Transverse colon (tissue), 4 donors: Measurements from ENCODE around the gene LSM7. TPM values are rescaled to one million over a fixed set of nuclear protein-coding genes. Genes with fewer than 3 reads are reported as not detected.

Source experiments
- DNase-seq: peaks from one replicate; pipeline ENCODE4 v3.0.0-alpha.2; 2019
- H3K27ac ChIP-seq, 4 donors: fragments of 200-600 bp; sonication (generic); 2 replicates each; pipeline ENCODE4 v1.5.1; 2016 to 2018; ENCODE audit warnings: inconsistent platforms in 4 of 4
- H3K27me3 ChIP-seq: fragments of 200-600 bp; sonication (generic); 2 replicates; pipeline ENCODE4 v1.5.1; 2017; ENCODE audit warnings: inconsistent platforms
- H3K36me3 ChIP-seq, 4 donors: fragments of 200-600 bp; sonication (generic); 2 replicates each; pipeline ENCODE4 v1.5.1; 2017 to 2019; ENCODE audit warnings: inconsistent platforms in 4 of 4
- H3K4me1 ChIP-seq, 4 donors: fragments of 200-600 bp; sonication (generic); 2 replicates each; pipeline ENCODE4 v1.5.1; 2017 to 2020; ENCODE audit warnings: inconsistent platforms in 4 of 4
- H3K4me3 ChIP-seq, 4 donors: fragments of 200-600 bp; sonication (generic); 1 replicate in 1 of 4; 2 replicates in 3 of 4; pipeline versions ENCODE4 v1.5.1 to v1.6.1; 2017 to 2019; ENCODE audit warnings: inconsistent platforms in 4 of 4
- H3K9me3 ChIP-seq, 2 donors: fragments of 200-600 bp; sonication (generic); 2 replicates each; pipeline ENCODE4 v1.5.1; 2017 to 2019; ENCODE audit warnings: inconsistent platforms in 2 of 2
- EP300 ChIP-seq: sonication (generic); formaldehyde crosslinking; IDR thresholded peaks from one replicate; pipeline ENCODE4 v1.6.1; 2017; ENCODE audit warnings: antibody characterized with exemption, low read depth
- POLR2A ChIP-seq: fragments of 450-650 bp; IDR thresholded peaks from one replicate; pipeline ENCODE4 v1.6.1; 2016; ENCODE audit warnings: antibody characterized with exemption, mild to moderate bottlenecking, moderate library complexity
- POLR2AphosphoS5 ChIP-seq, 3 donors: sonication (generic); formaldehyde crosslinking; IDR thresholded peaks; one replicate each; pipeline ENCODE4 v1.6.1; 2016; ENCODE audit warnings: antibody characterized with exemption in 3 of 3
- WGBS, 2 donors: methylation state at CpG; one replicate each; pipeline ENCODE4 v1.1.5; 2018; ENCODE audit warnings: low coverage in 1 of 2; 5-methylcytosine and 5-hydroxymethylcytosine counted together
- in situ Hi-C, 4 donors: fragments of 200-750 bp; cut with MboI; loops; one replicate each; pipeline versions ENCODE4 v1.15.0 to v1.15.1; 2017; ENCODE audit warnings: low sequenced_read_pairs in 3 of 4, low pct_ligation_motif_present in 1 of 4, low pct_unique_long_range_greater_than_20kb in 1 of 4
- intact Hi-C: fragments of 100-400 bp; cut with DNase I; formaldehyde crosslinking; loops from one replicate; pipeline ENCODE4 v1.15.1; 2023; ENCODE audit warnings: low total_unique reads
- total RNA-seq, 4 donors: library from RNA; depleted of rRNA; stranded (reverse); fragments of >200 nt; gene quantifications; one replicate each; pipeline ENCODE4 v1.1.0, GENCODE V29; 2016
- TF ChIP-seq, protein P1 (sequence below), 5 experiments: fragments of 200-600 bp in 3 of 5; fragments of 450-650 bp in 2 of 5; sonication (generic) in 3 of 5; IDR thresholded peaks; 1 replicate in 2 of 5; 2 replicates in 3 of 5; pipeline ENCODE4 v1.5.1; 2016 to 2017; ENCODE audit warnings: antibody characterized with exemption in 5 of 5, inconsistent platforms in 3 of 5, mild to moderate bottlenecking in 2 of 5, moderate library complexity in 1 of 5

LSM7 gene
- total RNA-seq, 4 donors from 2014 or later = 62.9 to 151 (median 132) TPM

GRCh38 chr19:2302319-2303210 lies 25.8 kb downstream of the LSM7 start:
- 23 to 61% methylated on average over 4 to 46 of the region's 62 CpGs for WGBS, 2 donors
- in situ Hi-C loops (loop anchor here in 1 of 4 donors (25.0 kb wide), 1 partner anchor 310 kb away; no protein-coding TSS in a partner anchor), intact Hi-C loops (no loop called here)
- peaks cover 3 to 12% (median 9%) of the 10 kb centered on the region in 4 donors for H3K4me1 ChIP-seq
- peaks cover 59% of the 10 kb centered on the region for H3K27me3 ChIP-seq
- H3K36me3 ChIP-seq = no peaks in the 10 kb centered on the region
- TF ChIP-seq, protein P1, sequence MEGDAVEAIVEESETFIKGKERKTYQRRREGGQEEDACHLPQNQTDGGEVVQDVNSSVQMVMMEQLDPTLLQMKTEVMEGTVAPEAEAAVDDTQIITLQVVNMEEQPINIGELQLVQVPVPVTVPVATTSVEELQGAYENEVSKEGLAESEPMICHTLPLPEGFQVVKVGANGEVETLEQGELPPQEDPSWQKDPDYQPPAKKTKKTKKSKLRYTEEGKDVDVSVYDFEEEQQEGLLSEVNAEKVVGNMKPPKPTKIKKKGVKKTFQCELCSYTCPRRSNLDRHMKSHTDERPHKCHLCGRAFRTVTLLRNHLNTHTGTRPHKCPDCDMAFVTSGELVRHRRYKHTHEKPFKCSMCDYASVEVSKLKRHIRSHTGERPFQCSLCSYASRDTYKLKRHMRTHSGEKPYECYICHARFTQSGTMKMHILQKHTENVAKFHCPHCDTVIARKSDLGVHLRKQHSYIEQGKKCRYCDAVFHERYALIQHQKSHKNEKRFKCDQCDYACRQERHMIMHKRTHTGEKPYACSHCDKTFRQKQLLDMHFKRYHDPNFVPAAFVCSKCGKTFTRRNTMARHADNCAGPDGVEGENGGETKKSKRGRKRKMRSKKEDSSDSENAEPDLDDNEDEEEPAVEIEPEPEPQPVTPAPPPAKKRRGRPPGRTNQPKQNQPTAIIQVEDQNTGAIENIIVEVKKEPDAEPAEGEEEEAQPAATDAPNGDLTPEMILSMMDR (IDR thresholded peaks at IDR 0.05) = no peak
- TF ChIP-seq POLR2AphosphoS5 (IDR thresholded peaks at IDR 0.05) (no peak), POLR2A (no peak), EP300 (no peak)
- peak overlapping the region in 1 of 4 donors; percentile 0 for H3K4me3 ChIP-seq
- peak; percentile 52 for DNase-seq
- H3K9me3 ChIP-seq = no peaks in the 10 kb centered on the region
- H3K27ac ChIP-seq = no peak overlapping the region

DNA sequence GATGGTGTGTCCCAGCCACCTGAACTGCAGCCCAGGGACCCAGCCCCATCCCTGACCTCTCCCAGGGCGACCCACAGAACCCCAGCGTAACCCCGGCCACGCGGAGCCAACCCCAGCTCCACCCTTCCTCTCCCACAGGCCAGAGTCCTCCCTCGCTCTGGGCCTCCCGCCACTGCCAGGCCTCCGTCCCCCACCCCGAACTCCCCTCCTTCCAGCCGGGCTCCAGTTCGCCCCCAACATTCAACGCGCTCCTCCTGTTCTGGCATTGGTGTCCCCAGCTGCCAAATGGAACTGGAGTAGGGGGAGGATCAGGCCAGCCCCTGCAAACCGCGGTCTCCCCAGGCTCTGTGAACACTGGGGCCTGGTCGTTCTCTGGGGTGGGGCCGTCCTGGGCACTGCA lies 27.9 kb downstream of the LSM7 start:
- peaks cover 50% of the 10 kb centered on the region for H3K27me3 ChIP-seq
- 72 to 77% methylated on average over 9 to 17 of the region's 17 CpGs for WGBS, 2 donors
- no peaks in the 10 kb centered on the region for H3K36me3 ChIP-seq
- H3K4me1 ChIP-seq = peaks cover 3 to 12% (median 9%) of the 10 kb centered on the region in 4 donors
- H3K4me3 ChIP-seq = no peak overlapping the region
- intact Hi-C loops (no loop called here), in situ Hi-C loops (loop anchor here in 1 of 4 donors (25.0 kb wide), 1 partner anchor 312 kb away; no protein-coding TSS in a partner anchor)
- TF ChIP-seq POLR2AphosphoS5 (IDR thresholded peaks at IDR 0.05) (no peak), EP300 (no peak), POLR2A (no peak)
- TF ChIP-seq, protein P1 (IDR thresholded peaks at IDR 0.05) = no peak
- no peak for DNase-seq
- H3K27ac ChIP-seq = no peak overlapping the region
- no peaks in the 10 kb centered on the region for H3K9me3 ChIP-seq

DNA sequence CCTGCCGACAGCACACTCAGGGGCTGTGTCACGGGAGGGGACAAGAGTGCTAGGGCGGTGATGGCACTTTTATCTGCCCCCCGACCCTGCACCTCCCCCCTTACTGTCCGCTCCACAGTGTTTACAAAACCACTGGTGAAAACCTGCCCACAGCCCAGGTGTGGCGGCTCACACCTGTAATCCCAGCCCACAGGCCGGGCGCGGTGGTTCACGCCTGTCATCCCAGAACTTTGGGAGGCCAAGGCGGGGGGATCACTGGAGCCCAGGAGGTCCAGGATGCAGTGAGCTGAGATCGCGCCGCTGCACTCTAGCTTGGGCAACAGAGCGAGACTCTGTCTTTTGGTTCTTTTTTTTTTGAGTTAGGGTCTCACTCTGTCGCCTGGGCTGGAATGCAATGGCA lies 32.2 kb downstream of the LSM7 start:
- in situ Hi-C loops = loop anchor here in 2 of 4 donors (25.0 kb wide), 1 partner anchor 91 kb away; no protein-coding TSS in a partner anchor
- Histone ChIP-seq H3K4me3 (no peak overlapping the region), H3K4me1 (peaks cover 3 to 19% (median 11%) of the 10 kb centered on the region in 4 donors), H3K9me3 (no peaks in the 10 kb centered on the region), H3K36me3 (no peaks in the 10 kb centered on the region), H3K27me3 (peaks cover 67% of the 10 kb centered on the region), H3K27ac (no peak overlapping the region)
- intact Hi-C loops = no loop called here
- TF ChIP-seq POLR2AphosphoS5 (IDR thresholded peaks at IDR 0.05) (no peak), EP300 (no peak), POLR2A (no peak)
- TF ChIP-seq, protein P1 (IDR thresholded peaks at IDR 0.05) = no peak
- DNase-seq = no peak
- WGBS, 2 donors = 75% methylated on average over 16 of the region's 16 CpGs; no CpG with 5 or more reads in 1 of the 2 donors

GRCh38 chr19:2294687-2295335 lies 33.6 kb downstream of the LSM7 start:
- peak overlapping the region in 1 of 4 donors; percentile 21 for H3K4me3 ChIP-seq
- peak overlapping the region; percentile 37 to 72 (median 50) for H3K27ac ChIP-seq

More at GRCh38 chr19:2294687-2295335, 33.6 kb downstream of the LSM7 start:
- H3K36me3 ChIP-seq = no peaks in the 10 kb centered on the region
- intact Hi-C loops (no loop called here), in situ Hi-C loops (loop anchor here in 2 of 4 donors (25.0 kb wide), 1 partner anchor 92 kb away; no protein-coding TSS in a partner anchor)
- peaks cover 8 to 32% (median 22%) of the 10 kb centered on the region in 4 donors for H3K4me1 ChIP-seq
- WGBS, 2 donors = 51% methylated on average over 26 of the region's 26 CpGs; no CpG with 5 or more reads in 1 of the 2 donors
- peak in 2 of 3 donors; percentile 61 to 80 for TF ChIP-seq POLR2AphosphoS5 (IDR thresholded peaks at IDR 0.05)
- no peak for TF ChIP-seq POLR2A
- no peak for DNase-seq
- no peaks in the 10 kb centered on the region for H3K9me3 ChIP-seq
- peaks cover 73% of the 10 kb centered on the region for H3K27me3 ChIP-seq
